ENCODE data around the gene TUNAR. TPM values are rescaled to one million over a fixed set of nuclear protein-coding genes. Genes with fewer than 3 reads are reported as not detected.

Gene TUNAR
- total RNA-seq, 2 donors from 2014 or later: 0.07 to 0.11 TPM

DNA sequence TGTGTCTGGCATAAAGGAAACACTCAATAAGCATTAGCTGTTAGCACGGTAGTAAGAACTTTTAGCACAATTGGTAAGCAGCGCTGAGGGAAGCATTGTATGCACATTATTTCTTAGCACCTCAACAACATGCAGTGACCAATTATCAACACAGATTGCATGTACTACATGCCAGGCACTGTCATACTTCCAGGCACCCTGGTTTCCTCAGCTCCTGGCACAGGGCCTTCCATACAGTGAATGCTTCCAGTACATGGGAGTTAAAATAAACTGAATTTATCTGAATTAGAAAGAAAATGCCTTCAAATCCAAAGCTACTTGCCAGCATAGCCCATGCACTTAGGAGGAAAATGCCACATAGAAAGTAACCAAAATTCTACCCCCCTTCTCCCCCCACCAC lies 59.4 kb downstream of the TUNAR start:
- TF ChIP-seq, protein P1, sequence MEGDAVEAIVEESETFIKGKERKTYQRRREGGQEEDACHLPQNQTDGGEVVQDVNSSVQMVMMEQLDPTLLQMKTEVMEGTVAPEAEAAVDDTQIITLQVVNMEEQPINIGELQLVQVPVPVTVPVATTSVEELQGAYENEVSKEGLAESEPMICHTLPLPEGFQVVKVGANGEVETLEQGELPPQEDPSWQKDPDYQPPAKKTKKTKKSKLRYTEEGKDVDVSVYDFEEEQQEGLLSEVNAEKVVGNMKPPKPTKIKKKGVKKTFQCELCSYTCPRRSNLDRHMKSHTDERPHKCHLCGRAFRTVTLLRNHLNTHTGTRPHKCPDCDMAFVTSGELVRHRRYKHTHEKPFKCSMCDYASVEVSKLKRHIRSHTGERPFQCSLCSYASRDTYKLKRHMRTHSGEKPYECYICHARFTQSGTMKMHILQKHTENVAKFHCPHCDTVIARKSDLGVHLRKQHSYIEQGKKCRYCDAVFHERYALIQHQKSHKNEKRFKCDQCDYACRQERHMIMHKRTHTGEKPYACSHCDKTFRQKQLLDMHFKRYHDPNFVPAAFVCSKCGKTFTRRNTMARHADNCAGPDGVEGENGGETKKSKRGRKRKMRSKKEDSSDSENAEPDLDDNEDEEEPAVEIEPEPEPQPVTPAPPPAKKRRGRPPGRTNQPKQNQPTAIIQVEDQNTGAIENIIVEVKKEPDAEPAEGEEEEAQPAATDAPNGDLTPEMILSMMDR (IDR thresholded peaks at IDR 0.05): no peak
- Histone ChIP-seq H3K4me1 (no peaks in the 10 kb centered on the region), H3K4me3 (no peak overlapping the region), H3K9me3 (no peaks in the 10 kb centered on the region), H3K9ac (ENCODE audit: low read depth in 2 of 2, low read length in 2 of 2) (no peak overlapping the region), H3K36me3 (no peaks in the 10 kb centered on the region), H3K27ac (no peak overlapping the region), H3K27me3 (no peaks in the 10 kb centered on the region)
- DNase-seq: no peak
- intact Hi-C loops (cut with DNase I): no loop called here

- H3K27ac ChIP-seq: no peak overlapping the region
- no peak for DNase-seq
Observed at GRCh38 chr14:95939335-95939734, 62.7 kb downstream of the TUNAR start.

GRCh38 chr14:95941897-95942296 lies 65.3 kb downstream of the TUNAR start:
- H3K9me3 ChIP-seq: no peaks in the 10 kb centered on the region
- H3K4me3 ChIP-seq: no peak overlapping the region
- H3K9ac ChIP-seq (ENCODE audit: low read depth in 2 of 2, low read length in 2 of 2): no peak overlapping the region
- TF ChIP-seq, protein P1 (IDR thresholded peaks at IDR 0.05): no peak
- no peak for DNase-seq
- intact Hi-C loops (cut with DNase I): no loop called here
- H3K27me3 ChIP-seq: no peaks in the 10 kb centered on the region
- H3K36me3 ChIP-seq: no peaks in the 10 kb centered on the region
- H3K4me1 ChIP-seq: no peaks in the 10 kb centered on the region
- no peak overlapping the region for H3K27ac ChIP-seq

More at GRCh38 chr14:95939335-95939734, 62.7 kb downstream of the TUNAR start:
- Histone ChIP-seq H3K27me3 (no peaks in the 10 kb centered on the region), H3K9ac (ENCODE audit: low read depth in 2 of 2, low read length in 2 of 2) (no peak overlapping the region), H3K4me1 (no peaks in the 10 kb centered on the region), H3K9me3 (no peaks in the 10 kb centered on the region), H3K4me3 (no peak overlapping the region), H3K36me3 (no peaks in the 10 kb centered on the region)
- intact Hi-C loops (cut with DNase I): no loop called here
- TF ChIP-seq, protein P1 (IDR thresholded peaks at IDR 0.05): no peak

GRCh38 chr14:95943699-95944098 lies 67.1 kb downstream of the TUNAR start:
- no peaks in the 10 kb centered on the region for H3K4me1 ChIP-seq
- H3K27me3 ChIP-seq: no peaks in the 10 kb centered on the region
- DNase-seq: no peak
- H3K36me3 ChIP-seq: no peaks in the 10 kb centered on the region
- intact Hi-C loops (cut with DNase I): no loop called here
- no peak overlapping the region for H3K4me3 ChIP-seq
- H3K27ac ChIP-seq: no peak overlapping the region
- TF ChIP-seq, protein P1 (IDR thresholded peaks at IDR 0.05): no peak
- no peaks in the 10 kb centered on the region for H3K9me3 ChIP-seq
- no peak overlapping the region for H3K9ac ChIP-seq (ENCODE audit: low read depth in 2 of 2, low read length in 2 of 2)

DNA sequence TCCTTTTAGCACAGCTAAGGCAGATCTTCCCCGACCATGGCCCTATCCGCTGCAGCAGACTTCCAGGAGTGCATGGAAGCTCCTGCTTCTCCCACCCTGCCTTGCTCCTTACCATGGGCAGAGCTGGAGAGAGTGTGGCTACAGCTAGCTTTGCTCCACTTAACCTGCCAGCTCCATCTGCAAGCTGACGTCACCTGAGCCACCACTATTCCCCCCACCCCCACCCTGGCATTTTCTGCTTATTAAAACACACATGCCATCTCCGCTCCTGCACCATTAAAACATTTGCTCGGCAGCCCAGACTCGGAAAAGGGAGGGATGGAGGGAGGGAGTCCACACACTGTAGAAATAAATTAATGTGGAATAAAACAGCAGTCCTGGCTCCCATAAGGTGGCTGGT lies 67.8 kb downstream of the TUNAR start:
- intact Hi-C loops (cut with DNase I): no loop called here
- TF ChIP-seq, protein P1 (IDR thresholded peaks at IDR 0.05): no peak
- Histone ChIP-seq H3K9ac (ENCODE audit: low read depth in 2 of 2, low read length in 2 of 2) (no peak overlapping the region), H3K36me3 (no peaks in the 10 kb centered on the region), H3K27ac (no peak overlapping the region), H3K4me3 (no peak overlapping the region), H3K27me3 (no peaks in the 10 kb centered on the region), H3K4me1 (no peaks in the 10 kb centered on the region), H3K9me3 (no peaks in the 10 kb centered on the region)
- DNase-seq: no peak

- Histone ChIP-seq H3K9ac (ENCODE audit: low read depth in 2 of 2, low read length in 2 of 2) (no peak overlapping the region), H3K4me1 (no peaks in the 10 kb centered on the region), H3K9me3 (no peaks in the 10 kb centered on the region), H3K27ac (no peak overlapping the region), H3K27me3 (no peaks in the 10 kb centered on the region), H3K36me3 (no peaks in the 10 kb centered on the region), H3K4me3 (no peak overlapping the region)
- intact Hi-C loops (cut with DNase I): no loop called here
- TF ChIP-seq, protein P1 (IDR thresholded peaks at IDR 0.05): no peak
- DNase-seq: no peak
Observed at GRCh38 chr14:95946867-95947266, 70.2 kb downstream of the TUNAR start.

Data from colonic mucosa (tissue), 4 donors.